HepG2 (cell line): ENCODE results near the gene P2RX6. TPM values are rescaled to one million over a fixed set of nuclear protein-coding genes. Genes with fewer than 3 reads are reported as not detected.

Experiments used
- ATAC-seq: fragments of 200-7000 bp; cut with Tn5 transposase; 3 replicates; pipeline ENCODE4 v1.9.1; 2020; ENCODE audit warnings: mild to moderate bottlenecking, moderate library complexity
- BruUV-seq: library from RNA; stranded (reverse); fragments of 400-500 nt; replicated peaks from 2 replicates; lab custom pipeline; 2021; lab: Mats Ljungman, UMichigan
- CTCF ChIA-PET: fragments of 300-600 bp; formaldehyde crosslinking; extraction: SDS; loops from one replicate; lab custom pipeline; 2021; ENCODE audit warnings: low total read pairs, inconsistent platforms, low intra/inter-chr PET ratio; lab: Yijun Ruan, JAX
- POLR2A ChIA-PET: fragments of 350-600 bp; sonication (Branson Sonifier 250); formaldehyde crosslinking; loops from one replicate; lab custom pipeline; 2020; ENCODE audit warnings: antibody characterized with exemption, inconsistent platforms; lab: Yijun Ruan, JAX
- DNase-seq: peaks from one replicate; pipeline ENCODE4 v3.0.0-alpha.2; 2015; ENCODE audit warnings: low spot score
- FAIRE-seq: peaks from 3 replicates; lab custom pipeline; 2011; peaks lifted over from hg19 to GRCh38; lab: Jason Lieb, UNC
- H2AFZ ChIP-seq: one replicate; pipeline ENCODE4 v1.6.1; 2011; ENCODE audit warnings: low read length, inconsistent platforms
- H3K27ac ChIP-seq: fragments of 300-600 bp; 3 replicates; pipeline ENCODE4 v1.8.0; 2011; ENCODE audit warnings: mixed run types, mild to moderate bottlenecking, mixed read lengths, low read length, inconsistent platforms; ENCODE audit not compliant: insufficient read depth; ENCODE audit errors: extremely low read length
- H3K27me3 ChIP-seq, 2 experiments: fragments of 200-600 bp in 1 of 2; 2 replicates in 1 of 2; 3 replicates in 1 of 2; pipeline versions ENCODE4 v1.6.0 to v1.8.0; 2011; ENCODE audit warnings: low read length in 2 of 2, mild to moderate bottlenecking in 2 of 2, moderate library complexity in 2 of 2, inconsistent platforms in 1 of 2; ENCODE audit not compliant: insufficient read depth in 2 of 2, control insufficient read depth in 1 of 2
- H3K36me3 ChIP-seq, 2 experiments: fragments of 200-600 bp in 1 of 2; replicated peaks in 1 of 2; 2 replicates in 1 of 2; 3 replicates in 1 of 2; pipeline versions ENCODE4 v1.5.1 to v1.8.0; 2011; ENCODE audit warnings: low read length in 2 of 2, inconsistent platforms in 1 of 2; ENCODE audit not compliant: insufficient read depth in 2 of 2, control insufficient read depth in 1 of 2
- H3K4me1 ChIP-seq: 2 replicates; pipeline ENCODE4 v1.5.1; 2012; ENCODE audit warnings: low read length, inconsistent platforms; ENCODE audit not compliant: insufficient read depth
- H3K4me2 ChIP-seq: 2 replicates; pipeline ENCODE4 v1.6.0; 2011; ENCODE audit warnings: low read depth, low read length, inconsistent platforms
- H3K4me3 ChIP-seq, 3 experiments: fragments of 200-600 bp in 1 of 3; sonication (generic), shearing (Covaris generic) in 1 of 3; replicated peaks in 1 of 3; 2 replicates each; pipeline ENCODE4 v1.5.1; 2011 to 2016; ENCODE audit warnings: low read length in 3 of 3, inconsistent platforms in 2 of 3, low read depth in 2 of 3, mild to moderate bottlenecking in 2 of 3, control low read depth in 1 of 3, mixed read lengths in 1 of 3; ENCODE audit not compliant: insufficient read depth in 1 of 3
- H3K79me2 ChIP-seq: one replicate; pipeline ENCODE4 v1.6.1; 2011; ENCODE audit warnings: low read length, inconsistent platforms; ENCODE audit not compliant: insufficient read depth
- H3K9ac ChIP-seq: 2 replicates; pipeline ENCODE4 v1.6.0; 2011; ENCODE audit warnings: mild to moderate bottlenecking, low read depth, low read length, inconsistent platforms; ENCODE audit not compliant: insufficient read depth
- H3K9me3 ChIP-seq: 2 replicates; pipeline ENCODE4 v1.5.1; 2012; ENCODE audit warnings: mild to moderate bottlenecking, low read length
- H4K20me1 ChIP-seq: 2 replicates; pipeline ENCODE4 v1.6.0; 2011; ENCODE audit warnings: inconsistent platforms, mild to moderate bottlenecking, low read length, moderate library complexity; ENCODE audit not compliant: insufficient read depth
- ARNTL ChIP-seq: sonication (generic); formaldehyde crosslinking; IDR thresholded peaks from 2 replicates; pipeline ENCODE4 v1.4.0; 2020; ENCODE audit warnings: mild to moderate bottlenecking, missing genetic modification reagents
- CCDC6 ChIP-seq: sonication (generic); formaldehyde crosslinking; IDR thresholded peaks from 2 replicates; pipeline ENCODE4 v1.8.1; 2022; ENCODE audit warnings: mild to moderate bottlenecking, missing genetic modification reagents, moderate library complexity
- EHMT2 ChIP-seq: fragments of 200-600 bp; sonication (generic); IDR thresholded peaks from 2 replicates; pipeline ENCODE4 v1.7.0; 2017; ENCODE audit warnings: antibody characterized with exemption, low read depth, low read length, borderline replicate concordance
- LCORL ChIP-seq, 2 experiments: fragments of 450-650 bp in 1 of 2; sonication (generic) in 1 of 2; formaldehyde crosslinking in 1 of 2; IDR thresholded peaks; 2 replicates each; pipeline versions ENCODE4 v1.5.0 to v1.6.1; 2017 to 2020; ENCODE audit warnings: antibody characterized with exemption in 1 of 2, missing genetic modification reagents in 1 of 2
- NFE2 ChIP-seq: sonication (generic); formaldehyde crosslinking; IDR thresholded peaks from 2 replicates; pipeline ENCODE4 v1.4.0; 2020; ENCODE audit warnings: missing genetic modification reagents
- NR2F6 ChIP-seq, 2 experiments: IDR thresholded peaks; 2 replicates each; pipeline ENCODE4 v1.6.1; 2016; ENCODE audit warnings: antibody characterized with exemption in 1 of 2, mild to moderate bottlenecking in 1 of 2
- PBX2 ChIP-seq: IDR thresholded peaks from 2 replicates; pipeline ENCODE4 v1.6.1; 2016; ENCODE audit warnings: control low read depth
- POLR2AphosphoS5 ChIP-seq: IDR thresholded peaks from 2 replicates; pipeline ENCODE4 v1.6.1; 2012; ENCODE audit warnings: low read depth, low read length
- REXO4 ChIP-seq: sonication (generic); formaldehyde crosslinking; IDR thresholded peaks from 2 replicates; pipeline ENCODE4 v1.8.0; 2022; ENCODE audit warnings: missing genetic modification reagents, mild to moderate bottlenecking, borderline replicate concordance
- SIX1 ChIP-seq: sonication (generic); formaldehyde crosslinking; IDR thresholded peaks from 2 replicates; pipeline ENCODE4 v1.4.0; 2020; ENCODE audit warnings: missing genetic modification reagents, borderline replicate concordance
- SMC3 ChIP-seq: IDR thresholded peaks from 2 replicates; pipeline ENCODE4 v1.6.1; 2011; ENCODE audit warnings: low read length, improper control_type of control experiment
- STAT6 ChIP-seq: sonication (generic); formaldehyde crosslinking; IDR thresholded peaks from 2 replicates; pipeline ENCODE4 v1.4.0; 2020; ENCODE audit warnings: missing genetic modification reagents, mild to moderate bottlenecking, borderline replicate concordance
- ZFY ChIP-seq: sonication (generic); formaldehyde crosslinking; IDR thresholded peaks from 2 replicates; pipeline ENCODE4 v1.4.0; 2020; ENCODE audit warnings: missing genetic modification reagents
- ZNF354B ChIP-seq: sonication (generic); formaldehyde crosslinking; IDR thresholded peaks from 2 replicates; pipeline ENCODE4 v1.8.0; 2022; ENCODE audit warnings: mild to moderate bottlenecking, missing genetic modification reagents
- ZNF788 ChIP-seq: sonication (generic); formaldehyde crosslinking; IDR thresholded peaks from 2 replicates; pipeline ENCODE4 v1.5.0; 2020; ENCODE audit warnings: mild to moderate bottlenecking, missing genetic modification reagents, borderline replicate concordance
- ZNF792 ChIP-seq: IDR thresholded peaks from 2 replicates; pipeline ENCODE4 v1.6.1; 2016
- WGBS: methylation state at CpG from one replicate; pipeline ENCODE4 v1.1.6; 2017; ENCODE audit warnings: low lambda C conversion rate; 5-methylcytosine and 5-hydroxymethylcytosine counted together
- in situ Hi-C: cut with HindIII; loops from 2 replicates; pipeline ENCODE4 v1.10.0; 2017; ENCODE audit warnings: low pct_unique_long_range_greater_than_20kb; ENCODE audit not compliant: extremely low pct_ligation_motif_present
- intact Hi-C: fragments of 100-400 bp; cut with micrococcal nuclease; formaldehyde crosslinking; loops from one replicate; pipeline ENCODE4 v1.10.0; 2022; ENCODE audit not compliant: unreplicated experiment
- polyA plus RNA-seq, 8 experiments: library from polyadenylated mRNA; depleted of rRNA in 3 of 8; stranded (reverse) in 7 of 8; unstranded in 1 of 8; fragments of >200 nt; fragmentation: Illumina TruSeq in 4 of 8; extraction: Trizol in 4 of 8; gene quantifications; 2 replicates each; pipeline versions ENCODE4 v1.2.1 to v1.2.3, GENCODE V29; 2011 to 2016; ENCODE audit warnings: low read depth in 4 of 8, missing spikeins in 1 of 8, mixed read lengths in 1 of 8; ENCODE audit not compliant: insufficient read depth in 1 of 8
- total RNA-seq, 5 experiments: library from RNA; depleted of rRNA; stranded (reverse); fragments of >200 nt; fragmentation: Illumina TruSeq; extraction: Trizol; gene quantifications; 2 replicates each; pipeline ENCODE4 v1.2.3, GENCODE V29; 2016; ENCODE audit warnings: low read depth in 1 of 5

P2RX6 gene
- total and polyA plus RNA-seq, 2 of the 13 experiments (the other 11 are each of a cell fraction or from before 2014, with no cell fraction given): 0.04 to 0.12 TPM

GRCh38 chr22:21025763-21026755 is 11.1 kb downstream of the P2RX6 start (continued):
- TF ChIP-seq ZFY (CRISPR knock-in tag) (no peak), PBX2 (no peak), ZNF354B (CRISPR knock-in tag) (no peak)

GRCh38 chr22:21026783-21027692 is 12.1 kb downstream of the P2RX6 start:
- Histone ChIP-seq H3K9me3 (no peaks in the 10 kb centered on the region), H3K27me3 (peaks cover 14 to 72% of the 10 kb centered on the region in 2 experiments; a peak in 4 of 5 replicates), H4K20me1 (no peaks in the 10 kb centered on the region), H3K27ac (no peak overlapping the region), H3K4me3 (no peak overlapping the region), H2AFZ (no peak overlapping the region), H3K4me1 (peaks cover 9% of the 10 kb centered on the region), H3K4me2 (no peak overlapping the region), H3K9ac (no peak overlapping the region), H3K79me2 (no peaks in the 10 kb centered on the region), H3K36me3 (no peaks in the 10 kb centered on the region)
- TF ChIP-seq REXO4 (no peak), ZNF792 (CRISPR knock-in tag) (no peak), POLR2AphosphoS5 (no peak), NR2F6 (IDR thresholded peaks at IDR 0.05) (no peak), NR2F6 (CRISPR knock-in tag; IDR thresholded peaks at IDR 0.05) (no peak), SIX1 (CRISPR knock-in tag) (no peak), ARNTL (CRISPR knock-in tag) (no peak), NFE2 (CRISPR knock-in tag) (no peak), EHMT2 (no peak), ZNF788 (no peak), SMC3 (no peak), STAT6 (no peak), LCORL (IDR thresholded peaks at IDR 0.05) (no peak), LCORL (CRISPR knock-in tag; IDR thresholded peaks at IDR 0.05) (no peak), CCDC6 (CRISPR knock-in tag) (no peak)
- BruUV-seq: no TSS peak
- intact Hi-C loops: no loop called here
- POLR2A ChIA-PET: no interaction called here
- FAIRE-seq (no peak), ATAC-seq (no peak), DNase-seq (no peak)
- WGBS: 17% methylated on average over 1 of the region's 14 CpGs
- in situ Hi-C loops: no loop called here
- CTCF ChIA-PET: no interaction called here
